Activated effector memory CD4-positive, alpha-beta T cell treated with anti-CD3 and anti-CD28 coated beads, Interleukin-2, amount 50 U/mL, for 16 hours (primary cell): Measurements from ENCODE around the gene SYNGR2.

Experiments
- DNase-seq: peaks from one replicate; pipeline ENCODE4 v3.0.0-alpha.2; 2020

SYNGR2 gene

GRCh38 chr17:78206298-78206697 lies 37.9 kb downstream of the SYNGR2 start:
- DNase-seq = no peak

- DNase-seq = no peak
Observed at GRCh38 chr17:78208486-78208885, 40.1 kb downstream of the SYNGR2 start.

GRCh38 chr17:78210111-78210510 lies 41.7 kb downstream of the SYNGR2 start:
- DNase-seq = no peak

- no peak for DNase-seq
Observed at GRCh38 chr17:78211032-78211431, 42.7 kb downstream of the SYNGR2 start.

GRCh38 chr17:78214016-78214705 lies 45.8 kb downstream of the SYNGR2 start, which contains the start of gene BIRC5:
TSS of gene BIRC5 (plus strand) at chr17:78214253. CDS start at chr17:78214317, 64 bp downstream.
- peak; percentile 97 for DNase-seq

- DNase-seq = no peak
Observed at GRCh38 chr17:78214706-78215061, 46.3 kb downstream of the SYNGR2 start.

- DNase-seq = no peak
Observed at GRCh38 chr17:78219396-78220150, 51.2 kb downstream of the SYNGR2 start.
